Stimulated activated naive CD4-positive, alpha-beta T cell treated with Interleukin-2 at 50 U/mL for 16 hours (primary cell): ENCODE results near the gene DTNB.
"Not testable (repeated sequence)": the region's sequence is repeated elsewhere in the genome, so short reads cannot be mapped to it uniquely, and the experiment has no call there.

Experiments
- DNase-seq: peaks from one replicate; lab custom pipeline; 2025; lab: John Stamatoyannopoulos, UW

The DTNB gene

GRCh38 chr2:25682082-25682481, 8.7 kb upstream of the DTNB start:
- no peak for DNase-seq

- DNase-seq, result no peak
Observed at GRCh38 chr2:25677877-25678276, 4.5 kb upstream of the DTNB start.

GRCh38 chr2:25674077-25674362, 643 bp upstream of the DTNB start:
- DNase-seq, result no peak

- DNase-seq, result peak; percentile 72
Observed at GRCh38 chr2:25672494-25673299, 680 bp downstream of the DTNB start.

DNA sequence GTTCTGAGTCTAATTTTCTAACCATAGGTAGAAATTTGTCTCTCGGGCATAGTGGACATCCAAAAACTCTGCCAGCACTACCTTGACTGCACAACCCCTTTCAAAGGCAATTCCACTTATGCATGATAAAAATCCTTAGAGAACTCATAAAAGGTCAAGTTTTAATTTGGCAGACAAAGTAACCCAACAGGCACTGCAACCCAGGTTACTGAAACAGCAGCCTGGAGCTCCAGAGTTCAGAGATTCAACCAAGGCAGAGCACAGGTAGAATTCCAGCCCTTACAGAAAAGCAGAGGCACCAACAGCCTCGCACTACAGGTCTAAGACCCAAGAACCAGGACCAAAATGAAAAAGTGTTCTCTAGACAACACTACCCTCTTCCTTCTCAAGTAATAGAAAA, 1.8 kb downstream of the DTNB start:
- DNase-seq, result no peak

DNA sequence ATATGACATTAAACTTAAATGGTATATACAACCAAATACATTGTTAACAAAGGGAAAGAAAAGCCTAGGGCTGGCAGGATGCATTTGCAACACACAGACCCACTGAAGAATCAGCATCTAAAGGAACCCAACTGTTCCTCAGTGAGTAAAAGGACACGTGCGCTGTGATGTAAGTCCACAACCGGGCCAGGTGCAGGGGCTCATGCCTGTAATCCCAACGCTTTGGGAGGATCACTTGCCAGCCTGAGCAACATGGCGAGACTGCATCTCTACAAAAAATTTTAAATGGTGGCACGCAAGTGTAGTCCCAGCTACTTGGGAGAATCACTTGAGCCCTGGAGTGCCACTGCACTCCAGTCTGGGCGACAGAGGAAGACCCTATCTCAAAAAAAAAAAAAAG, 3.9 kb downstream of the DTNB start:
- DNase-seq, result no peak

DNA sequence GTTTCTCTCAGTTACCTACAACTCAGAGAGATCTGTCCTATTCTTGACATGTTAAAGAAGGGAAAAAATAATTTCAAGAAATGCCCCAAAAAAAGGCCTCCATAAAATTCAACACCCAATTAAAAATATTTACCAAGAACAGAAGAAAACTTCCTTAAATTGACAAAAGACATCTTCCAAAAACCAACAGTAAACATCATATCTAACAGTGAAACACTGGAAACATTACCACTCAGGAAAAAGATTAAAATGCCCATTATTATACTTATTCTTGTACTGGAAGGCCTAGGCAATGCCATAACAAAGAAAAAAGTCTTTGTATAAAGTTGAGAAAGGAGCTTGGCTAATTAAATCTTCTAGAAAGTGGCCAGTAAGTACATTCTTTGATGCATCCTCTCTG, 7.2 kb downstream of the DTNB start:
- DNase-seq, result no peak

GRCh38 chr2:25665429-25665828, 7.9 kb downstream of the DTNB start:
- not testable (repeated sequence) for DNase-seq

DNA sequence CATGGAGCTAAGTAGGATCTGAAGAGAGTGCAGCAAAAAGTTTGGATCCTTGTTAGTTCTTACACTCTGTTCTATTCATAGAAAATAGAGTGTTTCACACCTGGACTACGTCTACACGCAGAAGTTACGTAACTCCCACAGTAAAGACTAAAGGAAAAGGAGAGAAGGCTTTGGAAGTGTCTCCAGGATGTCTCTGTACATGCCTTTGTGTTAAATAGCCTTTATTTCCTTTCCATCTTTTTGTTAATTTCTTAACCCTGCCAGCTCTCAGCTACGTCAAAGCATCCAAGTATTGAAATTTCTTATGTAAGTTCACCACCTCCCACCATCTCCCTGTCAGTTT, 8.4 kb downstream of the DTNB start:
- DNase-seq, result no peak

DNA sequence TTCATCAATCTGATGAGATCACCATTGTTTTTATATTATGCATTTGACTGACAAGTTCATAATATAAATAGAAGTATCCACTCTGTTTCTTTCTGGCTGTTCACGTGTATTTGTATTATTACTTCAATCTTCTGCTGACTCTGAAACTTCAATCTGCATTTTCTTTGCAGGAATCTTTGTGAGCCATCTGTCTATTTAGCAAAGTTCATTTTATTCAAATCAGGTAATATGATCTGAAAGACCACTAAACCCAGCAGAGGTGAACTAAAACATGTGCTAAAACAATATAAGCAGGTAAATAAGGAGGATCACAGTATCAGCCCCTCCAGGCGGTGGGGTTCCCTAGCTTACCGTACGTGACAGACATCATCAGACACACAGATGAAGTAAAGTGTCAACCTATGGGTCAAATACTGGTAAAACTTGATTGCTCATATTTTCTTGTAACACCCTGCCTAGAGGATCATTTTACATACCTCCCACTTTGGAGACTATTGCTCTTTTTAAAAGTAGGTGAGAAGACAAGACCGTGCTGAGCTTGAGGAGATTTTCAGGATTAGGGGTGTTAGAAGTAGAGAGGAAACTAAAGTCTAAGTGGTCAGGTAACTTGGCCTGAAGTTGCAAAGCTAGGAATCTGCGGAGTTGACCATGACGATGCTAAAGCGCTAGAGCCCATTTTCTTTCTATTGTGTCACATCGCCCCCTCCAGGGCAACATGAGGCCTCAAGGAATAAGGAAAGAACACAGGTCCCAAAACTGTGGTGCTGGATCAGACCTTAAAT, 9.0 kb downstream of the DTNB start:
- no peak for DNase-seq

DNA sequence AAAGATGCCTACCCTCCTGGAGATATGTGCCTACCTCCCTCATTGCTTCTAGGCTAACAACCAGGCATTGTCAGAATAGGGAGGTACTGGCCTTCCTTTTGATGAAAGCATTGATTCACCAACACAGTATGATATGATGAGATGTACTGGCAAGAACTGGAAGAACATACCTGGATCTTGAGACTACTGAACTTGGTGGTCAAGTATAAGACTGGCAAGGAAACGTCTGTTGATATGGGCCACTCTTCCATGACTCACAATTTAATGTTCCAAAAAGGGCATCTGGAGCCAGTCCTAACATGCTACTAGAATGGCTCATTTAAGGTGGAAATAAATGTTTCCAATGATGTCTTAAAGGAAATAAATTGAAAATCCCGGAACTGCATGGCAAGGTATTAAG, 18.1 kb downstream of the DTNB start:
- DNase-seq, result no peak

GRCh38 chr2:25654801-25655200, 18.6 kb downstream of the DTNB start:
- DNase-seq, result no peak

- no peak for DNase-seq
Observed at GRCh38 chr2:25651782-25652455, 21.5 kb downstream of the DTNB start.

DNA sequence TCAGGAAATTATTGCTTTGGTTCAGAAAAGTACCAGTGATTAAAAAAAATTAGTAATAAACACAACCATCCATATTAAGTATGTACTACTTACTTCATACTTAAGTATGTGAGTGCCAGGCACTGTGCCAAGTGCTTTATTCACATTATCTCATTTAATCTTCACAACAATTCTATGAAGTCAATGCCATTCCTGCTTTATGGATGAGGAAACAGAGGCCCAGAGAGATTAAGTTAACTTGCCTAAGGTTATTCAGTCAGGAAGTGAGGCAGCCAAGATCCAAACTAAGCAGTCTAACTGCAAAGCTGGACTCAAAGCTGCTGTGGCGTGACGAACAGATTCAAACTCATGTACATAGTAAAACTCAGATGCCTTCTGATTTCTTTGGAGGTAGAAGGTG, 22.3 kb downstream of the DTNB start:
- no peak for DNase-seq

- DNase-seq, result no peak
Observed at GRCh38 chr2:25650256-25650655, 23.1 kb downstream of the DTNB start.

- no peak for DNase-seq
Observed at GRCh38 chr2:25649786-25650185, 23.6 kb downstream of the DTNB start.

DNA sequence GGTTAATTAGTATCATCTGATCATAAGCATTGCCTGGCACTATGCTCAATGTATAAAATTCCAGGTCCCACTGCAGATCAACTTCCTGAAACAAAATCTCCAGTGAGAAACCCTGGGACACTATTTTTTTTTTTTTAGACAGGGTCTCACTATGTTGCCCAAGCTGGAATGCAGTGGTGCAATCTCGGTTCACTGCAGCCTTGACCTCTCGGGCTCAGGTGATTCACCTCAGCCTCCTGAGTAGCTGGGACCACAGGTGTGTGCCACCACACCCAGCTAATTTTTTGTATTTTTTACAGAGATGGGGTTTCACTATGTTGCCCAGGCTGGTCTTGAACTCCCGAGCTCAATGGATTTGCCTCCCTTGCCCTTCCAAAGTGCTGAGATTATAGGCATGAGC, 31.1 kb downstream of the DTNB start:
- DNase-seq, result no peak

DNA sequence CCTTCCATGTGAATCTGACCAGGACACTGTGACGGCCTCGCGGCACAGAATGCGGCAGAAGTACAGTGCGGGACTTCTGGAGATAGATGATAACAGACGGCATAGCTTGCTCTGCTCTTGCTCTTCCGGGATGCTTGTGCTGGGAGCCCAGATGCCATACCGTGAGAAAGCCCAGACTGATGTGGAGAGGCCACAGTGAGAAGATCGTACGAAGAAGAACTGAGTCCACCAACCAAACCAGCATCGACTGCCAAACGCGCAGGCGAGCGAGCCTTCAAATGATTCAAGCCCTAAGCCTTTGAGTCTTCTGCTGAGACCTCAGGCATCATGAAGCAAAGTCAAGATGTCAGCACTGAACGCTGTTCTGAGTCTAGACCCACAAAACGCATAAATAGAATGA, 33.7 kb downstream of the DTNB start:
- no peak for DNase-seq

DNA sequence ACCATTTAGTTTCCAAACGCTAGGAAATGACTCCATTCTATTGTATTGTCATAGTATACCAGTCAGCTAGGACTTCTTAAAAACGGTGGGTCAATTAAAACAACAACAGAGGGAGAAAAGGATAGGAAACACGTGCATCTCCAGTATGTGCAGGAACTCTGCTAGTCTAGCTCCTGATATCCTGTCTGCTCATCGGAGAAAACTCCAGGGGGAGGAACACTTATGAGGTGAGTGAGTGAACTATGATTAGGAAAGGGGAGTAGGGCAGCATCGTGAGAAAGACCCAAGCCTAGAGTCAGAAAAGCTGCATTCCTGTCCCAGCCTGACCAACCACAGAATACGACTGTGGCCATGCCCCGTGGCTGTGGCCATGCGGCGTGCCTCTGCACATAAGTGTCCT, 34.2 kb downstream of the DTNB start:
- DNase-seq, result no peak

GRCh38 chr2:25635797-25636196, 37.6 kb downstream of the DTNB start:
- no peak for DNase-seq

DNA sequence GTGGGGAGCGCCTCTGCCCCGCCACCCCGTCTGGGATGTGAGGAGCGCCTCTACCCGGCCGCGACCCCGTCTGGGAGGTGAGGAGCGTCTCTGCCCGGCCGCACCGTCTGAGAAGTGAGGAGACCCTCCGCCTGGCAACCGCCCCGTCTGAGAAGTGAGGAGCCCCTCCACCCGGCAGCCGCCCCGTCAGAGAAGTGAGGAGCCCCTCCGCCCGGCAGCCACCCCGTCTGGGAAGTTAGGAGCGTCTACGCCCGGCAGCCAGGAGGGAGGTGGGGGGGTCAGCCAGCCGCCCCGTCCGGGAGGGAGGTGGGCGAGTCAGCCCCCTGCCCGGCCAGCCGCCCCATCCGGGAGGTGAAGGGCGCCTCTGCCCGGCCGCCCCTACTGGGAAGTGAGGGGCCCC, 39.6 kb downstream of the DTNB start:
- not testable (repeated sequence) for DNase-seq

GRCh38 chr2:25632396-25632795, 41.0 kb downstream of the DTNB start:
- no peak for DNase-seq

DNA sequence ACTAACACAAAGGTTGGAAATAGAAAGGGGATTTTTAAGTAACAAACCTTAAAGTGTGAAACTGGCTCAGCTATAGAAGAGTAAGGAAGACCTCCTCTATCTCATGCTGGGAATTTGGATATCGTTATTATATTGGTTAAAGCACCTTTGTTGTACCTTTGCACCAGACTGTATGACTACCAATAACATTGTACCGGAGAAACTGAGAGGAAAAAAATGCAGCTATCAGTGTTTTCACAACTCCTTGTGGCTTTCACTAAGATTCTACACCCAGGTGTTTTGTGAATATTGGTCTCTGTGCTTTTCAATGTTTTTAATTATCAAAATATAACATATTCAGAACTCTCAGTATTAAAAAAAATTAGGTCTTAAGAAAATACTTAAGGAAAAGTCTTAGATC, 48.7 kb downstream of the DTNB start:
- DNase-seq, result no peak
